Endodermal cell (in vitro differentiated cells): ENCODE data around the gene UBXN11. TPM values are rescaled to one million over a fixed set of nuclear protein-coding genes. Genes with fewer than 3 reads are reported as not detected.
A peak's percentile ranks its signal among the peaks of the same experiment; 100 is the strongest.

Source experiments
- DNase-seq: peaks from one replicate; pipeline ENCODE4 v3.0.0-alpha.2; 2017
- H3K27ac ChIP-seq: 2 replicates; pipeline ENCODE4 v1.5.1; 2013; ENCODE audit warnings: mild to moderate bottlenecking, low read depth, low read length, moderate library complexity
- H3K27me3 ChIP-seq: 2 replicates; pipeline ENCODE4 v1.6.1; 2013; ENCODE audit warnings: mild to moderate bottlenecking, low read length, moderate library complexity; ENCODE audit not compliant: insufficient read depth, control insufficient read depth, poor library complexity, severe bottlenecking
- H3K36me3 ChIP-seq: 2 replicates; pipeline ENCODE4 v1.7.0; 2013; ENCODE audit warnings: mild to moderate bottlenecking, low read length, moderate library complexity; ENCODE audit not compliant: control insufficient read depth, insufficient read depth
- H3K4me1 ChIP-seq: one replicate; pipeline ENCODE4 v1.7.0; 2013; ENCODE audit warnings: low read length; ENCODE audit not compliant: control insufficient read depth, insufficient read depth
- H3K4me3 ChIP-seq: 2 replicates; pipeline ENCODE4 v1.5.1; 2013; ENCODE audit warnings: mild to moderate bottlenecking, low read length, moderate library complexity
- H3K9ac ChIP-seq: 2 replicates; pipeline ENCODE4 v1.6.1; 2013; ENCODE audit warnings: mild to moderate bottlenecking, low read length, moderate library complexity; ENCODE audit not compliant: poor library complexity, severe bottlenecking; ENCODE audit errors: extremely low read depth
- H3K9me3 ChIP-seq: 2 replicates; pipeline ENCODE4 v1.6.1; 2013; ENCODE audit warnings: mild to moderate bottlenecking, low read length, moderate library complexity; ENCODE audit not compliant: control insufficient read depth
- H3K27ac Mint-ChIP-seq: 2 replicates; pipeline ENCODE4 v1.8.0; 2020; ENCODE audit warnings: mixed read lengths
- H3K27me3 Mint-ChIP-seq: 2 replicates; pipeline ENCODE4 v1.8.0; 2021; ENCODE audit warnings: mild to moderate bottlenecking, mixed read lengths; ENCODE audit not compliant: insufficient read depth
- H3K36me3 Mint-ChIP-seq: 2 replicates; pipeline ENCODE4 v1.8.0; 2020; ENCODE audit warnings: low read depth, mixed read lengths
- H3K4me1 Mint-ChIP-seq: 2 replicates; pipeline ENCODE4 v1.8.0; 2020; ENCODE audit warnings: mixed read lengths
- H3K4me3 Mint-ChIP-seq: 2 replicates; pipeline ENCODE4 v1.8.0; 2020; ENCODE audit warnings: mild to moderate bottlenecking, moderate library complexity, mixed read lengths
- H3K9me3 Mint-ChIP-seq: 2 replicates; pipeline ENCODE4 v1.8.0; 2020; ENCODE audit warnings: mild to moderate bottlenecking, mixed read lengths
- WGBS, 2 experiments: methylation state at CpG; one replicate each; pipeline versions ENCODE4 v1.1.5 to v1.1.7; 2013; ENCODE audit warnings: missing lambda C conversion rate in 2 of 2, mixed read lengths in 1 of 2; ENCODE audit not compliant: insufficient coverage in 1 of 2, insufficient read length in 1 of 2; 5-methylcytosine and 5-hydroxymethylcytosine counted together
- total RNA-seq, 2 donors: library from RNA; stranded (reverse); fragmentation: NEBNext Ultra II Directional in 1 of 2; extraction: Animal tissue kit (Norgen Biotek cat#: 25700) in 1 of 2; gene quantifications; 2 replicates in 1 of 2; 3 replicates in 1 of 2; pipeline ENCODE4 v1.2.1, GENCODE V29; 2021
- TF ChIP-seq, protein P1 (sequence below): fragments of 200-600 bp; sonication (generic); conservative IDR thresholded peaks from 2 replicates; pipeline ENCODE4 v1.5.0; 2021; ENCODE audit warnings: antibody characterized with exemption, mild to moderate bottlenecking

The UBXN11 gene
- total RNA-seq, 2 donors from 2014 or later, result 24.3 to 30.3 TPM

DNA sequence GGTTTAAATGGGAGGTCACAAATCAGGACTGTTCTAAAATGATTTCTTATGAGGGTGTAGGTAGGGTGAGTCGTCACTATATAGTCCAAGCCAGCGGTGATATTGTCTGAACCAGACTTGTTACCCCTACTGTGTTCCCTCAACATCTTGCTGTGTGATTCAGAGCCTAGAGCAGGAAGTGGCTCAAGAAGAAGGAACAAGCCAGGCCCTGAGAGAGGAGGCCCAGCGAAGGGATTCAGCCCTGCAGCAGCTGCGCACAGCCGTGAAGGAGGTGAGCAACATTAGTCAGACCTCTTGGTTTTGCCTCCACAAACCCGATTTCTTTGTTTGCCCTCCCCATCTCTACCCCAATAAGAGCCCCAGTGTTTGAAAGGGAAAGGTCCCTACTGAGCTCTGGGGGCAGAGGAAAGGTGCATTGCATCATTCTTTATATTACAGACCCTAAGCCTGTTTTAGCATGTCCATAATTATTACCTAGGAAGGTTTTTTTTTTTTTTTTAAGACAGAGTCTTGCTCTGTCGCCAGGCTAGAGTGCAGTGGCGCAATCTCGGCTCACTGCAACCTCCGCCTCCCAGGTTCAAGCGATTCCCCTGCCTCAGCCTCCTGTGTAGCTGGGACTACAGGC lies 31.5 kb downstream of the UBXN11 start:
- H3K4me1 ChIP-seq, result peaks cover 4% of the 10 kb centered on the region
- H3K27me3 ChIP-seq, result no peaks in the 10 kb centered on the region
- H3K4me3 Mint-ChIP-seq, result no peak overlapping the region
- H3K9me3 ChIP-seq, result peaks cover 4% of the 10 kb centered on the region
- no peaks in the 10 kb centered on the region for H3K27me3 Mint-ChIP-seq
- no peak overlapping the region for H3K4me3 ChIP-seq
- H3K9me3 Mint-ChIP-seq, result no peaks in the 10 kb centered on the region
- DNase-seq, result no peak
- no peak overlapping the region for H3K9ac ChIP-seq
- peaks cover 64% of the 10 kb centered on the region for H3K36me3 Mint-ChIP-seq
- TF ChIP-seq, protein P1, sequence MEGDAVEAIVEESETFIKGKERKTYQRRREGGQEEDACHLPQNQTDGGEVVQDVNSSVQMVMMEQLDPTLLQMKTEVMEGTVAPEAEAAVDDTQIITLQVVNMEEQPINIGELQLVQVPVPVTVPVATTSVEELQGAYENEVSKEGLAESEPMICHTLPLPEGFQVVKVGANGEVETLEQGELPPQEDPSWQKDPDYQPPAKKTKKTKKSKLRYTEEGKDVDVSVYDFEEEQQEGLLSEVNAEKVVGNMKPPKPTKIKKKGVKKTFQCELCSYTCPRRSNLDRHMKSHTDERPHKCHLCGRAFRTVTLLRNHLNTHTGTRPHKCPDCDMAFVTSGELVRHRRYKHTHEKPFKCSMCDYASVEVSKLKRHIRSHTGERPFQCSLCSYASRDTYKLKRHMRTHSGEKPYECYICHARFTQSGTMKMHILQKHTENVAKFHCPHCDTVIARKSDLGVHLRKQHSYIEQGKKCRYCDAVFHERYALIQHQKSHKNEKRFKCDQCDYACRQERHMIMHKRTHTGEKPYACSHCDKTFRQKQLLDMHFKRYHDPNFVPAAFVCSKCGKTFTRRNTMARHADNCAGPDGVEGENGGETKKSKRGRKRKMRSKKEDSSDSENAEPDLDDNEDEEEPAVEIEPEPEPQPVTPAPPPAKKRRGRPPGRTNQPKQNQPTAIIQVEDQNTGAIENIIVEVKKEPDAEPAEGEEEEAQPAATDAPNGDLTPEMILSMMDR, result no peak
- H3K27ac ChIP-seq, result no peak overlapping the region
- WGBS, 2 experiments, result 96% methylated on average over 6 to 11 of the region's 11 CpGs
- H3K4me1 Mint-ChIP-seq, result peaks cover 18% of the 10 kb centered on the region
- peaks cover 67% of the 10 kb centered on the region for H3K36me3 ChIP-seq
- peak overlapping the region; percentile 56 for H3K27ac Mint-ChIP-seq

DNA sequence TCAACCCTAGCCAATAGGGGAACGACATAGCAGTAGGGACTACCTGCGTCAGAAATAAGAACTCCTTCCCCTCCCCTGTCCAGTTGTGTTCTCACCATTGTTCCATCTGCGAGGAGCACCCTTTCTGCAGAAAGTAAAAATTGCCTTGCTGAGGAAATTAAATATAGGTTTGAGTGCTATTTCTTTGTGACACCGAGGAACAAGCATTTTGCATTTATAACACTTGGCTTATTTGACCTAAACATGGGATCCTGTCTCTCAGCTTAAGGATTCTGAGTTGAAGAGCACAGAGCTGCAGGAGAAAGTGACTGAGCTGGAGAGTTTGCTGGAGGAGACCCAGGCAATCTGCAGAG lies 37.3 kb downstream of the UBXN11 start:
- Mint-ChIP-seq H3K27ac (no peak overlapping the region), H3K27me3 (no peaks in the 10 kb centered on the region)
- H3K36me3 ChIP-seq, result peaks cover 78% of the 10 kb centered on the region

DNA sequence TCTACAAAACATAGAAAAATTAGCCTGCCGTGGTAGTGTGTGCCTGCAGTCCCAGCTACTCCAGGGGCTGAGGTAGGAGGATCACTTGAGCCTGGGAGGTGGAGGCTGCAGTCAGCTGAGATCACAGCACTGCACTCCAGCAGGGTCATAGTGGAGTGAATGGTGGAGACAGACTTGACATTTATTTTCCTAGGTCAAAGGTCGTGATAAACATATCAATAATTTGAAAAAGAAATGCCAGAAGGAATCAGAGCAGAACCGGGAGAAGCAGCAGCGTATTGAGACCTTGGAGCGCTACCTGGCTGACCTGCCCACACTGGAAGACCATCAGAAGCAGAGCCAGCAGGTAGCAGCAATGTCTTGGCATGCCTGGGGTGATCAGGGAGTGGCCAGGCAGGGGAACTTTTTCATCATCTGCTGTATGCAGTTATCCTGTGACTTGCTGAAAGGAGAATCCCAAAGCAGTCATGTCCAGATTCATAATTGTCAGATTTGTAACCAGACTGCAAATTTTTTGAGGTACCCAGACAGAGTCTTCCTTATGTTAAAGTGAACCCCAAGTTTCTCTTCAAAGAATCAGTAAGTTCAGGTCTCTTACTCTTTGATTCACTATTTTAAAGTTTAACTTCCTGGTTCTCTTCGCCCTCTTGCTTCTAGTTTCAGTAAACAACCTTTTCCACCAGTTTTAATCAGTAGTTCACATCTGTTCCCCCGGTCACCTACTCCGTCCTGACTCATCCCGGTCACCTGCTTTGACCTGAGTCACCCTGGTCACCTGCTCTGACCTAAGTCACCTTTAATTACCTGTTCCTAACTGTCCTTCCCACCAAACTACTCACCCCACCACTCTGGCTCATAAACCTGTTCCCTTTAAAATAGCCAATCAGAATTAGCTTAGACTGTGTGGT lies 37.9 kb downstream of the UBXN11 start:
- H3K9ac ChIP-seq, result no peak overlapping the region
- no peaks in the 10 kb centered on the region for H3K27me3 ChIP-seq
- H3K9me3 Mint-ChIP-seq, result peaks cover 11% of the 10 kb centered on the region
- TF ChIP-seq, protein P1, result no peak
- no peaks in the 10 kb centered on the region for H3K4me1 ChIP-seq
- H3K27me3 Mint-ChIP-seq, result no peaks in the 10 kb centered on the region
- H3K27ac Mint-ChIP-seq, result no peak overlapping the region
- H3K27ac ChIP-seq, result no peak overlapping the region
- 92 to 96% methylated on average over 9 of the region's 9 CpGs for WGBS, 2 experiments
- H3K4me3 Mint-ChIP-seq, result no peak overlapping the region
- peaks cover 80% of the 10 kb centered on the region for H3K36me3 ChIP-seq
- no peak for DNase-seq
- peaks cover 66% of the 10 kb centered on the region for H3K36me3 Mint-ChIP-seq
- H3K9me3 ChIP-seq, result peaks cover 26% of the 10 kb centered on the region
- H3K4me1 Mint-ChIP-seq, result no peaks in the 10 kb centered on the region
- no peak overlapping the region for H3K4me3 ChIP-seq

More for the DNA sequence above, 37.3 kb downstream of the UBXN11 start:
- no peaks in the 10 kb centered on the region for H3K4me1 ChIP-seq
- H3K4me3 ChIP-seq, result no peak overlapping the region
- Mint-ChIP-seq H3K4me1 (no peaks in the 10 kb centered on the region), H3K9me3 (peaks cover 11% of the 10 kb centered on the region), H3K36me3 (peaks cover 63% of the 10 kb centered on the region), H3K4me3 (no peak overlapping the region)
- WGBS, 2 experiments, result 98 to 100% methylated on average over 3 to 4 of the region's 4 CpGs
- TF ChIP-seq, protein P1, result no peak
- no peak overlapping the region for H3K9ac ChIP-seq
- DNase-seq, result no peak
- no peak overlapping the region for H3K27ac ChIP-seq
- H3K27me3 ChIP-seq, result no peaks in the 10 kb centered on the region
- H3K9me3 ChIP-seq, result peaks cover 26% of the 10 kb centered on the region
